Activated CD4-positive, alpha-beta T cell treated with anti-CD3 and anti-CD28 coated beads for 36 hours (primary cell): ENCODE results near the gene DNAH1. TPM values are rescaled to one million over a fixed set of nuclear protein-coding genes. Genes with fewer than 3 reads are reported as not detected.

Experiments used
- ATAC-seq: fragments of 200-7000 bp; cut with Tn5 transposase; one replicate; pipeline ENCODE4 v1.10.0; 2021; ENCODE audit warnings: mild to moderate bottlenecking, moderate library complexity
- CTCF ChIA-PET: fragments of 350-600 bp; sonication (Branson Sonifier 250); formaldehyde crosslinking; loops from one replicate; lab custom pipeline; 2021; ENCODE audit warnings: antibody characterized with exemption; lab: Charles Lee
- POLR2A ChIA-PET: fragments of 350-600 bp; sonication (Branson Sonifier 250); formaldehyde crosslinking; loops from one replicate; lab custom pipeline; 2021; ENCODE audit warnings: antibody characterized with exemption, inconsistent platforms; lab: Charles Lee
- DNase-seq: peaks from one replicate; pipeline ENCODE4 v3.0.0-alpha.2; 2020
- H3K27ac Mint-ChIP-seq: one replicate; pipeline ENCODE4 v1.8.0; 2021; ENCODE audit warnings: mixed read lengths
- H3K27me3 Mint-ChIP-seq: one replicate; pipeline ENCODE4 v1.8.0; 2021; ENCODE audit warnings: mixed read lengths
- H3K36me3 Mint-ChIP-seq: one replicate; pipeline ENCODE4 v1.8.0; 2021; ENCODE audit warnings: low read depth, mixed read lengths
- H3K4me1 Mint-ChIP-seq: one replicate; pipeline ENCODE4 v1.8.0; 2021; ENCODE audit warnings: mixed read lengths
- H3K4me3 Mint-ChIP-seq: one replicate; pipeline ENCODE4 v1.8.0; 2021; ENCODE audit warnings: mild to moderate bottlenecking, moderate library complexity, mixed read lengths
- H3K9me3 Mint-ChIP-seq: one replicate; pipeline ENCODE4 v1.8.0; 2021; ENCODE audit warnings: low read depth, mixed read lengths
- intact Hi-C, 2 experiments: fragments of 100-400 bp; cut with DNase I in 1 of 2; cut with micrococcal nuclease in 1 of 2; formaldehyde crosslinking; loops; one replicate each; pipeline versions ENCODE4 v1.14.2 to v1.15.1; 2022 to 2024; cut with DNase I, micrococcal nuclease
- total RNA-seq, 2 experiments: library from RNA; stranded (reverse); gene quantifications; one replicate each; pipeline ENCODE4 v1.2.3, GENCODE V29; 2021

Gene DNAH1
- total RNA-seq, 2 experiments from 2014 or later = 7.4 to 10.1 TPM

DNA sequence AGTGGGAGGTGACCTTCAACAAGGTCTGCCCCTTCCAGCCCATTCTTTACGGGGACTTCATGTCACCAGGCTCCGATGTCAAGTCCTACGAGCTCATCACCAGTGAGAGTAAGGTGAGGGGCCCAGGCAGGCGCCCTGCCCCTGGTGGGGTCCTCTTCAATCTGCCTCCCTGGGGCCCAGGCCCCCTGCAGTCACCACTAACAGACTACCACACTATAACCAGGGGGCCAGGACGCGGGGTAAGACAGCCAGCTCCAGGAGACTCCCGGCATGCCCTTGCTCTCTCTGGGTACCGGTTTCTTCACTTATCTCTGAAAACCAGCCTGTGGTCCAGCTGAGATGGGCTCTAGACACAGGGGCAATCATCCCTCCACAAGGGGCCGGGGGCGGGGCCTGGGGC, 63.9 kb downstream of the DNAH1 start:
- CTCF ChIA-PET = interaction anchor here (0.6 to 0.9 kb wide), 3 partner anchors 11 to 41 kb away, joined by 3 to 4 read pairs (median 3); no protein-coding TSS in a partner anchor
- Mint-ChIP-seq H3K9me3 (no peaks in the 10 kb centered on the region), H3K36me3 (no peaks in the 10 kb centered on the region), H3K27ac (no peak overlapping the region), H3K27me3 (no peaks in the 10 kb centered on the region), H3K4me1 (no peaks in the 10 kb centered on the region), H3K4me3 (no peak overlapping the region)
- intact Hi-C loops = loop anchor here in 1 of 2 experiments (10.0 kb wide), 1 partner anchor 345 kb away; no protein-coding TSS in a partner anchor
- ATAC-seq = no peak
- POLR2A ChIA-PET = no interaction called here
- no peak for DNase-seq

DNA sequence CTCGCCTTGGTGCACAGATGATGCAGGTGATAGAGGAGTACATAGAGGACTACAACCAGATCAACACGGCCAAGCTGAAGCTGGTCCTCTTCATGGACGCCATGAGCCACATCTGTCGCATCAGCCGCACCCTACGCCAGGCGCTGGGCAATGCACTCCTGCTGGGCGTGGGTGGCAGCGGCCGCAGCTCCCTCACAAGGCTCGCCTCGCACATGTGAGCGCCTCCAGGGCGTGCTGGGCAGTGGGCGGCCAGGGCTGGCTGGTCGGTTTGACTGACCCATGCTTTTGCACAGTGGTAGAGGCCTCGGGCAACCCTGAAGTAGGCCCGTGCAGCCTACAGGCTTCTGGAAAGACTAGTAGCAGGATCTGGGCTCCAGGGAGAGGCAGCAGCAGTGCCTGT, 65.5 kb downstream of the DNAH1 start:
- POLR2A ChIA-PET = no interaction called here
- no peak overlapping the region for H3K27ac Mint-ChIP-seq

GRCh38 chr3:52383446-52383845, 67.3 kb downstream of the DNAH1 start:
- ATAC-seq (no peak), DNase-seq (no peak)
- intact Hi-C loops = loop anchor here in 1 of 2 experiments (10.0 kb wide), 1 partner anchor 349 kb away; no protein-coding TSS in a partner anchor
- Mint-ChIP-seq H3K36me3 (no peaks in the 10 kb centered on the region), H3K4me3 (no peak overlapping the region), H3K9me3 (no peaks in the 10 kb centered on the region), H3K27me3 (no peaks in the 10 kb centered on the region), H3K4me1 (no peaks in the 10 kb centered on the region), H3K27ac (no peak overlapping the region)
- ChIA-PET POLR2A (no interaction called here), CTCF (interaction anchor here (0.6 to 1.4 kb wide), 4 partner anchors 42 to 346 kb away, joined by 3 to 4 read pairs (median 3); no protein-coding TSS in a partner anchor)

More for the DNA sequence above, 65.5 kb downstream of the DNAH1 start:
- Mint-ChIP-seq H3K9me3 (no peaks in the 10 kb centered on the region), H3K4me1 (no peaks in the 10 kb centered on the region), H3K27me3 (no peaks in the 10 kb centered on the region), H3K36me3 (no peaks in the 10 kb centered on the region), H3K4me3 (no peak overlapping the region)
- CTCF ChIA-PET = interaction anchor here (1.0 kb wide), 1 partner anchor 67 kb away, joined by 5 read pairs; no protein-coding TSS in a partner anchor
- no peak for DNase-seq
- no peak for ATAC-seq
- intact Hi-C loops = loop anchor here in 1 of 2 experiments (10.0 kb wide), 1 partner anchor 347 kb away; no protein-coding TSS in a partner anchor

DNA sequence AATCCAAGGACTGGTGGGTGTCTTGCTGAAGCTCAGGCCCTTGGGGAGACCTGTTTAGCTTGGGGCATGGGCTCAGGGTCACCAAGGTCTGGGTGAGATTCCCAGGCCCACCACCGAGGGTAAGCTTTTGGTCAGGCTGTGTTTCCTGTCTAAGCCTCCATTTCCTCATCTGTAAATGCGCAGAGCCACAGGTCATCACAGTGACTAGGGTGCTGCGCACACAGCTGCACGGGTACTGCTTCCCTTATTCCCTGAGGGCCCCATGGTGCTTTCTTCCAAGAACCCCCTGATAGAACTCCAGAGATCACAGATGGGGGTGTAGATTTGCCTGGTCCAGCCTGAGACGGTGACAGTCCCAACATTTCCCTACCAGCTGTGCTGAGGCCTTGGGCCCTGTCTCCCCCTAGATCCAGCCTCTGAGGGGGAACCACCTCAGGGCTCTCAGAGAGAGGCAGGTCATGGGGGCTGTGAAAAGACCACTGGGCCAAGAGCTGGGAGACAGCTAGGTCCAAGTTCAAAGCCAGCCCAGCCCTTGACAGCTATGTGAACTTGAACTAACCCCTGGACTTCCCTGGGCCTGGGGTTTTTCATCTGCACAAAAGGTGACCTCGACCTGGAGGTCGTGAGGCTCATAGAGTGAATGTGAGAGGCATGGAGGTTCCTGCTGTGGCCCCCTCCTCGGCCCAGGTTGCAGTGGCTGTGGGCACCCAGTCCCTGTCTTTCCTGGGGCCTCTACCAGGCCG, 68.1 kb downstream of the DNAH1 start:
- ChIA-PET POLR2A (no interaction called here), CTCF (interaction anchor here (0.6 to 2.3 kb wide), 6 partner anchors 36 to 346 kb away, joined by 3 to 6 read pairs (median 4); no protein-coding TSS in a partner anchor)
- Mint-ChIP-seq H3K4me1 (no peaks in the 10 kb centered on the region), H3K36me3 (no peaks in the 10 kb centered on the region), H3K4me3 (no peak overlapping the region), H3K27ac (no peak overlapping the region), H3K9me3 (no peaks in the 10 kb centered on the region), H3K27me3 (no peaks in the 10 kb centered on the region)
- intact Hi-C loops = loop anchor here in 1 of 2 experiments (10.0 kb wide), 1 partner anchor 349 kb away; no protein-coding TSS in a partner anchor
- DNase-seq (no peak), ATAC-seq (no peak)

DNA sequence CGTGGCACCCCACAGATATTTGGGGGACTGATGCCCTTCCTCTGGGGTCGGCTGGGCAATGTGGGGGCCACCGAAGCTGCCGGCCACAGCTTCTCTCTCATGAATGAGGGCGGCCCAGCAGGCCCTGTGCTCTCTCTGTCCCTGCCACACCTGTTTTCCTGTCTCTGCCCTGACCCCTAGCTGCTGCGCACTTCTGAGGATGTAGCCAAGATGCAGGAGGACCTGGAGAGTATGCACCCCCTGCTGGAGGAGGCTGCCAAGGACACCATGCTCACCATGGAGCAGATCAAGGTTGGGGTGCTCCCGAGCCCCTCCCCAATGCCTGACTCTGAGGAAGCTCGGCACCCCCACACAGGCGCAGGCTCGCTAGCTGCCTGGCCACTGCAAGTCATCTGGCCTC, 69.0 kb downstream of the DNAH1 start:
- H3K27me3 Mint-ChIP-seq = no peaks in the 10 kb centered on the region
- no peaks in the 10 kb centered on the region for H3K9me3 Mint-ChIP-seq
- H3K4me3 Mint-ChIP-seq = no peak overlapping the region
- no peaks in the 10 kb centered on the region for H3K4me1 Mint-ChIP-seq
- ChIA-PET POLR2A (interaction anchor here (0.5 kb wide), 1 partner anchor 46 kb away, joined by 3 read pairs; no protein-coding TSS in a partner anchor), CTCF (interaction anchor here (0.6 to 2.3 kb wide), 11 partner anchors 11 to 373 kb away, joined by 3 to 6 read pairs (median 3); no protein-coding TSS in a partner anchor)
- intact Hi-C loops = loop anchor here in 1 of 2 experiments (1.0 to 10.0 kb wide), 2 partner anchors 165 to 350 kb away; no protein-coding TSS in a partner anchor
- peak; percentile 67 for DNase-seq
- ATAC-seq = peak; percentile 77
- no peak overlapping the region for H3K27ac Mint-ChIP-seq
- H3K36me3 Mint-ChIP-seq = no peaks in the 10 kb centered on the region

DNA sequence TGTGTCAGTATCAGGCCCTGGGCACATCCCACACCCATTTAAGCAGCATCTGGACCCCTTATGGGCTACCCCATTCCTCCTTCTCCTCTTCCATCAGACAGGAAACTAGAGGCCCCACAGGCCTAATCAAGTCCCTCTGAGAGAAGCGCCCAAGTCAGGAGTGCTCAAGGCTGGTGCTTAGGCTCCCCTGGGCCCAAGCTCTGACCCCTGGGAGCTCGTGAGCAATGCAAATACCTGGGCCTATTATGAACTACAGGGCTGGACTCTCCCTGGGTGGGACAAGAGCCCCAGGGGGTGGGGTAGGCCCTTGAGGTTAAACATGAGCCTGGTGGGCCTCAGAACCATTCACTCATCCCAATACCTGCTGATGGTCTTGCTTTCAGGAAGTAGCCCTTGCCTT, 71.4 kb downstream of the DNAH1 start:
- POLR2A ChIA-PET = no interaction called here
- ATAC-seq = no peak
- Mint-ChIP-seq H3K4me3 (no peak overlapping the region), H3K4me1 (no peaks in the 10 kb centered on the region), H3K27ac (no peak overlapping the region), H3K27me3 (no peaks in the 10 kb centered on the region), H3K9me3 (no peaks in the 10 kb centered on the region), H3K36me3 (peaks cover 2% of the 10 kb centered on the region)
- intact Hi-C loops = loop anchor here in 1 of 2 experiments (10.0 kb wide), 1 partner anchor 353 kb away; no protein-coding TSS in a partner anchor
- no peak for DNase-seq
- CTCF ChIA-PET = no interaction called here

DNA sequence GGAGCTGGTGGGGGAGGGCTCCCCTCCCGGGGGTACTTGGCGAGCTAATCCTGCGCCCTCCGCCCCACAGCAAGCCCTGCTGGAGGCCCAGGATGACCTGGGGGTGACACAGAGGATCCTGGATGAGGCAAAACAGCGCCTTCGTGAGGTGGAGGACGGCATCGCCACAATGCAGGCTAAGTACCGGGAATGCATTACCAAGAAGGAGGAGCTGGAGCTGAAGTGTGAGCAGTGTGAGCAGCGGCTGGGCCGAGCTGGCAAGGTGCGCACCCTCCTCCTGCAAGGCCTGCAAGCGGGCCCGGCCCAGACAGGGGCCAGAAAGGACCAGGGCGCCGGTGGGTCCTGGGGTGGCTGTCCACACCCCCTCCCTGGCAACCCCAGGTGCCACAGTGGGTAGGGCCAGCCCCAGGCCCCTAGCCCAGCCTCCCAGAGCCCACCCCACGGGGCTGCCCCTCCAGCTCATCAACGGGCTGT, 72.3 kb downstream of the DNAH1 start:
- H3K27me3 Mint-ChIP-seq = no peaks in the 10 kb centered on the region
- ChIA-PET POLR2A (no interaction called here), CTCF (interaction anchor here (0.9 kb wide), 1 partner anchor 49 kb away, joined by 3 read pairs; no protein-coding TSS in a partner anchor)
- no peak overlapping the region for H3K27ac Mint-ChIP-seq
- H3K4me1 Mint-ChIP-seq = no peaks in the 10 kb centered on the region
- H3K36me3 Mint-ChIP-seq = peaks cover 5% of the 10 kb centered on the region
- no peaks in the 10 kb centered on the region for H3K9me3 Mint-ChIP-seq
- intact Hi-C loops = loop anchor here in 1 of 2 experiments (10.0 kb wide), 1 partner anchor 354 kb away; no protein-coding TSS in a partner anchor
- no peak overlapping the region for H3K4me3 Mint-ChIP-seq
- no peak for ATAC-seq
- no peak for DNase-seq

DNA sequence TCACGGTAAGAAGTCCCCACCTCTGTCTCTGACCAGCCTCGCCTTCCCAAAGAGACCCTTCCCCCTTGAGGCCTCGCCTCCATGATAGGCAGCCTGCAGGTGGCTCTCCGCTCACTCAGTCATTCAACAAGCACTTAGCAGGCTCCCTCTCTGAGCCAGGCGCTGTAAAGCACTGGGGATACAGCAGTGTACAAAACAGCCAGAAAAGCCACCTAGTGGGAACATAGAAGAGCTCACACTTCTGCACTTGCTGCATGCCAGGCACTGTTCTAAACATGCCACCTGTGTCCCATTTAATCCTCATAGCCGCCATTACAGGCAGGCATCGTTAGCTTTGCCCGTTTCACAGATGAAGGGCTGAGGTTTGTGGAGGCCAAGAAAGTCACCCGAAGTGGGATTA, 72.8 kb downstream of the DNAH1 start:
- Mint-ChIP-seq H3K27me3 (no peaks in the 10 kb centered on the region), H3K4me3 (no peak overlapping the region), H3K4me1 (no peaks in the 10 kb centered on the region), H3K36me3 (peaks cover 5% of the 10 kb centered on the region), H3K9me3 (no peaks in the 10 kb centered on the region), H3K27ac (no peak overlapping the region)
- ATAC-seq = no peak
- CTCF ChIA-PET = interaction anchor here (0.6 to 0.9 kb wide), 2 partner anchors 50 to 508 kb away, joined by 3 read pairs; no protein-coding TSS in a partner anchor
- POLR2A ChIA-PET = no interaction called here
- intact Hi-C loops = loop anchor here in 1 of 2 experiments (10.0 kb wide), 1 partner anchor 354 kb away; no protein-coding TSS in a partner anchor
- DNase-seq = no peak

- Mint-ChIP-seq H3K27ac (no peak overlapping the region), H3K9me3 (no peaks in the 10 kb centered on the region), H3K4me3 (no peak overlapping the region), H3K36me3 (peaks cover 5% of the 10 kb centered on the region), H3K4me1 (no peaks in the 10 kb centered on the region), H3K27me3 (no peaks in the 10 kb centered on the region)
- POLR2A ChIA-PET = no interaction called here
- CTCF ChIA-PET = interaction anchor here (0.8 kb wide), 1 partner anchor 11 kb away, joined by 4 read pairs; no protein-coding TSS in a partner anchor
- no peak for ATAC-seq
- no peak for DNase-seq
- intact Hi-C loops = no loop called here
These were observed 75.0 kb downstream of the DNAH1 start for GRCh38 chr3:52391096-52391495.

GRCh38 chr3:52392216-52392930, 76.3 kb downstream of the DNAH1 start:
- no peak for DNase-seq
- H3K4me1 Mint-ChIP-seq = no peaks in the 10 kb centered on the region
- ChIA-PET POLR2A (no interaction called here), CTCF (no interaction called here)
- no peak overlapping the region for H3K27ac Mint-ChIP-seq
- no peaks in the 10 kb centered on the region for H3K9me3 Mint-ChIP-seq
- H3K4me3 Mint-ChIP-seq = no peak overlapping the region
- intact Hi-C loops = no loop called here
- peaks cover 5% of the 10 kb centered on the region for H3K36me3 Mint-ChIP-seq
- no peak for ATAC-seq
- no peaks in the 10 kb centered on the region for H3K27me3 Mint-ChIP-seq
